Tibial nerve (tissue), 4 donors: ENCODE data around the gene SMAD6. TPM values are rescaled to one million over a fixed set of nuclear protein-coding genes. Genes with fewer than 3 reads are reported as not detected.

Experiments
- DNase-seq, 2 donors: peaks; one replicate each; pipeline ENCODE4 v3.0.0-alpha.2; 2019; ENCODE audit warnings: low spot score in 2 of 2
- H3K27ac ChIP-seq, 4 donors: fragments of 200-600 bp; sonication (generic) in 3 of 4; one replicate each; pipeline ENCODE4 v1.5.1; 2017 to 2019; ENCODE audit warnings: mild to moderate bottlenecking in 1 of 4
- H3K27me3 ChIP-seq, 2 donors: fragments of 200-600 bp; sonication (generic) in 1 of 2; one replicate each; pipeline versions ENCODE4 v1.5.1 to v1.6.0; 2017 to 2019
- H3K36me3 ChIP-seq, 3 donors: fragments of 200-600 bp; sonication (generic); one replicate each; pipeline ENCODE4 v1.5.1; 2018 to 2019
- H3K4me1 ChIP-seq, 4 donors: fragments of 200-600 bp; sonication (generic) in 3 of 4; one replicate each; pipeline ENCODE4 v1.5.1; 2017 to 2019
- H3K4me3 ChIP-seq, 4 donors: fragments of 200-600 bp; sonication (generic) in 3 of 4; one replicate each; pipeline ENCODE4 v1.5.1; 2017 to 2019; ENCODE audit warnings: mild to moderate bottlenecking in 1 of 4, moderate library complexity in 1 of 4
- H3K9me3 ChIP-seq, 4 donors: fragments of 200-600 bp; sonication (generic) in 3 of 4; one replicate each; pipeline ENCODE4 v1.5.1; 2017 to 2019
- CTCF ChIP-seq, 5 experiments: fragments of 200-600 bp in 3 of 5; fragments of 450-650 bp in 2 of 5; sonication (generic) in 3 of 5; IDR thresholded peaks; one replicate each; pipeline ENCODE4 v1.5.1; 2016 to 2019; ENCODE audit warnings: antibody characterized with exemption in 5 of 5, mild to moderate bottlenecking in 3 of 5, moderate library complexity in 2 of 5
- EP300 ChIP-seq, 2 donors: sonication (generic); formaldehyde crosslinking; IDR thresholded peaks; one replicate each; pipeline ENCODE4 v1.6.1; 2017; ENCODE audit warnings: antibody characterized with exemption in 2 of 2, mild to moderate bottlenecking in 1 of 2
- POLR2A ChIP-seq, 2 donors: fragments of 450-650 bp; IDR thresholded peaks; one replicate each; pipeline ENCODE4 v1.6.1; 2017; ENCODE audit warnings: antibody characterized with exemption in 2 of 2, mild to moderate bottlenecking in 2 of 2, moderate library complexity in 2 of 2
- WGBS, 2 donors: methylation state at CpG; one replicate each; pipeline ENCODE4 v1.1.5; 2018; 5-methylcytosine and 5-hydroxymethylcytosine counted together
- total RNA-seq, 4 donors: library from RNA; depleted of rRNA; stranded (reverse); fragments of >200 nt; gene quantifications; one replicate each; pipeline ENCODE4 v1.1.0, GENCODE V29; 2016

Gene SMAD6
- total RNA-seq, 4 donors from 2014 or later: 41.9 to 57.2 (median 48.6) TPM

GRCh38 chr15:66726386-66726785 is 24.4 kb downstream of the SMAD6 start:
- Histone ChIP-seq H3K27ac (peak overlapping the region in 2 of 4 donors; percentile 32 to 35), H3K4me3 (no peak overlapping the region), H3K27me3 (no peaks in the 10 kb centered on the region), H3K4me1 (peaks cover 0 to 61% (median 13%) of the 10 kb centered on the region in 4 donors), H3K9me3 (no peaks in the 10 kb centered on the region), H3K36me3 (no peaks in the 10 kb centered on the region)
- 83 to 94% methylated on average over 2 of the region's 2 CpGs for WGBS, 2 donors
- TF ChIP-seq EP300 (IDR thresholded peaks at IDR 0.05): no peak
- no peak for TF ChIP-seq CTCF (IDR thresholded peaks at IDR 0.05)
- no peak for TF ChIP-seq POLR2A (IDR thresholded peaks at IDR 0.05)
- no peak for DNase-seq

GRCh38 chr15:66729331-66729951 is 27.4 kb downstream of the SMAD6 start:
- Histone ChIP-seq H3K27ac (peak overlapping the region; percentile 50 to 87 (median 71)), H3K36me3 (no peaks in the 10 kb centered on the region), H3K9me3 (no peaks in the 10 kb centered on the region), H3K4me3 (peak overlapping the region in 2 of 4 donors; percentile 7 to 22), H3K4me1 (peaks cover 0 to 57% (median 17%) of the 10 kb centered on the region in 4 donors), H3K27me3 (no peaks in the 10 kb centered on the region)
- DNase-seq: no peak
- TF ChIP-seq EP300 (IDR thresholded peaks at IDR 0.05) (no peak), POLR2A (IDR thresholded peaks at IDR 0.05) (no peak), CTCF (IDR thresholded peaks at IDR 0.05) (no peak)
- 24 to 33% methylated on average over 24 to 26 of the region's 26 CpGs for WGBS, 2 donors

- no peak for DNase-seq
Measured at GRCh38 chr15:66730168-66731021, 28.4 kb downstream of the SMAD6 start.

GRCh38 chr15:66733976-66734375 is 31.9 kb downstream of the SMAD6 start:
- no peak overlapping the region for H3K4me3 ChIP-seq
- peaks cover 0 to 61% (median 31%) of the 10 kb centered on the region in 4 donors for H3K4me1 ChIP-seq
- H3K9me3 ChIP-seq: no peaks in the 10 kb centered on the region
- no peaks in the 10 kb centered on the region for H3K36me3 ChIP-seq
- peak overlapping the region in 3 of 4 donors; percentile 64 to 85 (median 67) for H3K27ac ChIP-seq
- WGBS, 2 donors: 30 to 33% methylated on average over 10 to 11 of the region's 11 CpGs
- DNase-seq: peak in 1 of 2 donors; percentile 47
- no peaks in the 10 kb centered on the region for H3K27me3 ChIP-seq
- TF ChIP-seq EP300 (IDR thresholded peaks at IDR 0.05) (peak in 1 of 2 donors; percentile 59), POLR2A (IDR thresholded peaks at IDR 0.05) (no peak)

More at GRCh38 chr15:66730168-66731021, 28.4 kb downstream of the SMAD6 start:
- TF ChIP-seq EP300 (IDR thresholded peaks at IDR 0.05) (no peak), CTCF (IDR thresholded peaks at IDR 0.05) (no peak), POLR2A (IDR thresholded peaks at IDR 0.05) (no peak)
- Histone ChIP-seq H3K4me1 (peaks cover 0 to 57% (median 26%) of the 10 kb centered on the region in 4 donors), H3K9me3 (no peaks in the 10 kb centered on the region), H3K27me3 (no peaks in the 10 kb centered on the region), H3K27ac (peak overlapping the region in 3 of 4 donors; percentile 50 to 87 (median 83)), H3K4me3 (no peak overlapping the region), H3K36me3 (no peaks in the 10 kb centered on the region)
- 94 to 95% methylated on average over 4 of the region's 4 CpGs for WGBS, 2 donors

GRCh38 chr15:66734961-66735908 is 33.2 kb downstream of the SMAD6 start:
- Histone ChIP-seq H3K27ac (peak overlapping the region; percentile 19 to 85 (median 58)), H3K9me3 (no peaks in the 10 kb centered on the region), H3K4me1 (peaks cover 0 to 51% (median 27%) of the 10 kb centered on the region in 4 donors), H3K27me3 (no peaks in the 10 kb centered on the region), H3K4me3 (no peak overlapping the region), H3K36me3 (no peaks in the 10 kb centered on the region)
- 67 to 70% methylated on average over 10 of the region's 10 CpGs for WGBS, 2 donors
- TF ChIP-seq POLR2A (IDR thresholded peaks at IDR 0.05): peak in 1 of 2 donors; percentile 20
- TF ChIP-seq EP300 (IDR thresholded peaks at IDR 0.05): no peak
- peak; percentile 46 to 57 for DNase-seq
